Suppressor macrophage treated with lipopolysaccharide for 1 hour (primary cell): ENCODE data around the gene ARV1.
"Not testable (repeated sequence)": the region's sequence is repeated elsewhere in the genome, so short reads cannot be mapped to it uniquely, and the experiment has no call there.

Experiments
- DNase-seq, 3 donors: peaks; one replicate each; pipeline ENCODE4 v3.0.0-alpha.2; 2020 to 2022

ARV1 gene

GRCh38 chr1:231020139-231020601 lies 41.3 kb downstream of the ARV1 start:
- peak; percentile 31 to 56 (median 37) for DNase-seq

GRCh38 chr1:231020816-231021215 lies 41.9 kb downstream of the ARV1 start:
- DNase-seq = no peak

- DNase-seq = peak in 2 of 3 donors; percentile 7 to 22
Observed at GRCh38 chr1:231021540-231022031, 42.7 kb downstream of the ARV1 start.

DNA sequence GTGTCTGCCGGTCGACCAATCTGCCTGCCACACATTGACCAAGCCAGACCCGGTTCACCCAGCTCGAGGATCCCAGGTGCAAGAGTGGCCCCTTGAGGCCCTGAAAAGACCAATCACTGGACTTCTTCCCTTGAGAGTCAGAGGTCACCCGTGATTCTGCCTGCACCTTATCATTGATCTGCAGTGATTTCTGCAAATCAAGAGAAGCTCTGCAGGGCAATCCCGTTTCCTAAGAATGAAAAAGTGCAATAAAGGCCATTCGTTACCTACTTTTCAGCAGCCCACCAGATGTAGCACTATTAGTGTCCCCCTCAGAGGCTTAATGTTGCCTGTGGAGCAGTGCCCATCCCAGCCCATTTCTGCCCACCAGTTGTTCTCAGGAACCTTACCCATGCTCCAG lies 43.6 kb downstream of the ARV1 start:
- DNase-seq = not testable (repeated sequence)

DNA sequence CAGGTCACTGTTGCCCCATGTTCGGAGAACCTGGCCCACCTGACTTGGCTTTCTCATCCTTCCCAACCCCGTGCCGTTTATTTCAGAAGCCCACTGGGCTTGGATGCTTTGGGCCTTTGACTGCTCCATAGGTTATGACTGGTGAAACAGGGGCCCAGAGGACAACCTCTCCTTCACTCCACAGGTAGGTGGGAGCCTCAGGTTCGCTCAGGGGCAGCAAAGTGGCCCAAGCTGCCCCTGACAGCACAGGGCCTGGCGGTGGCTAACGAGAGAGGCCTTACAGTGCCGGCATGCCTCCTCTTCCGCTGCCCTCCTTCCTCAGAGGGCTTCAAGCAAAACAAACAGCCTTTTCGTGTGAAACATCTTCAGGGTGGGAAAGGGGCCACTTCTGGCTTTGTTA lies 44.3 kb downstream of the ARV1 start:
- DNase-seq = no peak

GRCh38 chr1:231026576-231026975 lies 47.7 kb downstream of the ARV1 start:
- DNase-seq = no peak

GRCh38 chr1:231027136-231027925 lies 48.4 kb downstream of the ARV1 start:
- DNase-seq = peak; percentile 30 to 34 (median 31)

GRCh38 chr1:231027971-231028370 lies 49.1 kb downstream of the ARV1 start:
- no peak for DNase-seq

GRCh38 chr1:231028682-231029081 lies 49.8 kb downstream of the ARV1 start:
- peak in 1 of 3 donors; percentile 31 for DNase-seq

- DNase-seq = not testable (repeated sequence)
Observed at GRCh38 chr1:231029247-231029646, 50.4 kb downstream of the ARV1 start.

DNA sequence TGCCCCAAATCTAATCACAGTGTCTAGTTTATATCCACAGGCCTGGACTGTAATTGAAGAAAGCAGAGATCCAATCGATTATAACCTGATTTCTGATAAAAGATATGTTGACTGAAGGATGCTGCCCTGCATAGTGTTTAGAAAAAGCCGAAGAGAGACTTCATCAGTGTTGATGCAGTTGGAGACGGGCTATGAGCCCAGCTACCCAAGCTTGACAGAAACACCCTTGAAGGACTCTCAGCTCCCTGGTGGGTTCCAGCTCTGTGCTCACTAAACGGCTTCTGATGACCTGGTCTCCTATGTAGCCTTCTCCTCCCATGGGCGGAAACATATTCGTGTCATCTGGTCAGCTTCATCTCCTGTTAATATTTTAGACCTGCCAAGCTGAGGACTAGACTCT lies 50.9 kb downstream of the ARV1 start:
- no peak for DNase-seq

- peak in 1 of 3 donors; percentile 35 for DNase-seq
Observed at GRCh38 chr1:231032963-231033362, 54.1 kb downstream of the ARV1 start.

- DNase-seq = no peak
Observed at GRCh38 chr1:231035799-231036198, 56.9 kb downstream of the ARV1 start.

DNA sequence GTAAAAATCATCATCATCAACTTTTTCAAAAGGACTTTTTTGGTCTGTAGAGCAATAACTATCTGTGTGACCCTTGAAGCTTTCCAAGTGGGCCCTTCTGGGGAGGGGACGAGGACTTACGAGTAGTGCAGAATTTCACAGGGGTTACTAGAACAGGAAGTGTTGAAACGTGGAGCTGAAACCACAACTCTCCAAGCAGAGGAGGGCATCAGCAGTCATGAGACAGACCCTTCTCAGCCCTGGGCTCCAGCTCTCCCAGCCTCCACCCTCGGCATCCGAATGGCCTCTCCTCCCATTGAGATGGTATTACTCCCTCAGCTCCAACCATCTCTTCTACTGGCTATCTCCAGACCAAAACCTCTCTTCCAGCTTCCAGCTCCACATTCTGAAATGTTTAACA lies 57.5 kb downstream of the ARV1 start:
- peak; percentile 66 to 77 (median 66) for DNase-seq

- DNase-seq = no peak
Observed at GRCh38 chr1:231037585-231038517, 59.0 kb downstream of the ARV1 start.

GRCh38 chr1:231039161-231040018 lies 60.5 kb downstream of the ARV1 start:
- DNase-seq = peak; percentile 44 to 68 (median 47)

- peak; percentile 62 to 92 (median 78) for DNase-seq
Observed at GRCh38 chr1:231040019-231040799, 61.3 kb downstream of the ARV1 start, which contains the start of gene FAM89A. FAM89A (minus strand) TSS chr1:231040254; CDS start chr1:231040211, 43 bp downstream.

DNA sequence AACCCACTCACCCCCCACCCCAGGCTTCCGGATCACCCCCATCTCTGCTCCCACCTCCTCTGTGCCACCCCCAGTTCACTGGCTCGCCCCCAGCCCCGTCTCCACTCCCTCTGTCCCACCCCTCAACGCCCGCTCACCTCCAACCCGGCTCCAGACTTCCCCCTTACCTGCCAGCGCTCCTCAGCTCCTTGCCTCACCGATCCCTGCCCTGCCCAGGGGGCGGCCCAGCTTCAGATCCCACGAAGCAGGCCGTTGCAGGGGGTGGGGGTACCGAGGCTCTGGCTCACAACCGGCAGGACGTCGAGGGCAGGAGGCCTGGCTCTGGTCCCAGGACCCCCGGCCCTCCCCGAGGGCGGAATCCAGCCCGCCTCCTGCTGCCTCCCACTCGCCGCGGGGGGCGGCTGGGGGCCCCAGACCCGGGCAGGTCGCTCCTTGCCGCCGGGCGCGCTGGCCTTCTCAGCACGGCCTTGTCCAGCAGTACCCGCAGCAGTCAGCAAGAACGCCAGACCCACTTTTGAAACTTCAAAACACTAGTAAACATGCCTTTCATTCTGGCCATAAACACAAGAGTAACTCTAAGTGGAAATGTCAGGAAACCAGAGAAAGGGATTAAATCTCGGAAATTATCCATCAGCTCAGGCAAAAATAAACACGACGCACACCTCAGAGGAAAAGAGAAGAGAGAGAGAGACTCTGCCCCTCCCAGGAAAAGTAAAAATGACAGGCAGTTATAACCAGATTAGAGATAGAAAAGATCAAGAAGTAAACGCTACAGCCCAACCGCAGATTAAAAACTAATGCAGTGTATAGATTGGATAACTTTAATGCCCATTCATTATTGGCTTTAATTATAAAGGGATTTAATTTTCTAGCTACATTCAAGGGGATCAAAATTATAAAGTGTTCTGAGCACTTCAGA lies 62.2 kb downstream of the ARV1 start:
- DNase-seq = no peak

DNA sequence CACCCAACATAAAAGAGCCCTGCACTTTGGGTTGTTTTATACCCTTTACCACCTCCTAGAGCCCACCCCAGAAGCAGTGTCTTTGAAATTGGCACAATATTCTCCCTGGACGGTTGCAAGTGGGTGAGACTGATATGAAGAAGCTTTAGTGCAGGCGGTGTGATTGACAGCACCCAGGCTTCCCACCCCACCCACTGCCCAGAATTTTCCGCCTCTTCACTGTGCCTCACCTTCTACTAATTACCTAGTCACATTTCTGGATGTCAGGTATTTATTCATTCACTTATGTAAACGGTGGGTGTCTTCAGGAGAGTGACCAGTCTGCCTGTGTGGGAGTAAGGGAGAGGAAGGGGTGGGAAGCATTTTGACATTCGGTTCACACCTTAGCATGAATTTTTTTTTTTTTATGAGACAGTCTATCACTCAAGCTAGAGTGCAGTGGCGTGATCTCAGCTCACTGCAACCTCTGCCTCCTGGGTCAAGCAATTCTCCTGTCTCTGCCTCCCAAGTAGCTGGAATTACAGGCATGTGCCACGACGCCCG lies 62.9 kb downstream of the ARV1 start:
- no peak for DNase-seq

DNA sequence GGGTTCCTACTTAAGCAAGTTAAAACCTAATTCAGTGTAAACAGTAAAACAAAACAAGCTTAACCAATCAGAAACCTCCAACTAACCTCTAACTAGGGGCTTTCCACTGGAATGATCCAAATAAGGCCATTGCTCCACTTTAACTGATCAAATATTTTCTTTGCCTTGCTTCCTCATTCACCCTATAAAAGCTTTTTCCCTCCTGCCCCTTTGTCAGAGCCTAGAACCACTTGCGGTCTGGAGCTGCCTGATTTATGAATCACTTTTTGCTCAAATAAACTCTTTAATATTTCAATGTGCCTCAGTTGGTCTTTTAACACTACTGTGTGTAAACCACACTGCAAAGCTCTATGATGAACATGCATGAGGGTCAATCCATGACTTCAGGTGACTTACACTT lies 65.7 kb downstream of the ARV1 start:
- no peak for DNase-seq
